Mesendoderm (in vitro differentiated cells): ENCODE measurements around the gene DPH3.

ENCODE experiments used
- DNase-seq: peaks from one replicate; pipeline ENCODE4 v3.0.0; 2013
- H2AK5ac ChIP-seq: 2 replicates; pipeline ENCODE4 v1.6.1; 2013; ENCODE audit warnings: low read length, inconsistent platforms
- H2BK120ac ChIP-seq: 2 replicates; pipeline ENCODE4 v1.6.1; 2013; ENCODE audit warnings: low read depth, mild to moderate bottlenecking, low read length, moderate library complexity, mixed read lengths
- H2BK15ac ChIP-seq: replicated peaks from 2 replicates; pipeline ENCODE4 v1.6.1; 2013; ENCODE audit warnings: low read depth, mild to moderate bottlenecking, moderate library complexity
- H2BK5ac ChIP-seq: 2 replicates; pipeline ENCODE4 v1.6.1; 2013; ENCODE audit warnings: low read length, inconsistent platforms
- H3K18ac ChIP-seq: 2 replicates; pipeline ENCODE4 v1.6.1; 2013; ENCODE audit warnings: mild to moderate bottlenecking, low read length, mixed read lengths
- H3K23ac ChIP-seq: one replicate; pipeline ENCODE4 v1.6.1; 2013; ENCODE audit warnings: low read length
- H3K27ac ChIP-seq: 2 replicates; pipeline ENCODE4 v1.5.1; 2013; ENCODE audit warnings: low read depth, mild to moderate bottlenecking, inconsistent platforms, low read length, moderate library complexity
- H3K27me3 ChIP-seq: 2 replicates; pipeline ENCODE4 v1.6.1; 2013; ENCODE audit warnings: low read length, control low read depth, mild to moderate bottlenecking, inconsistent platforms; ENCODE audit not compliant: insufficient read depth, poor library complexity
- H3K36me3 ChIP-seq: 2 replicates; pipeline ENCODE4 v1.6.1; 2013; ENCODE audit warnings: low read length, inconsistent platforms; ENCODE audit not compliant: control insufficient read depth, insufficient read depth
- H3K4ac ChIP-seq: one replicate; pipeline ENCODE4 v1.6.1; 2013; ENCODE audit warnings: low read depth, mild to moderate bottlenecking, low read length, moderate library complexity
- H3K4me1 ChIP-seq: 2 replicates; pipeline ENCODE4 v1.6.1; 2013; ENCODE audit warnings: low read depth, low read length, inconsistent platforms; ENCODE audit not compliant: control insufficient read depth
- H3K4me2 ChIP-seq: 2 replicates; pipeline ENCODE4 v1.6.1; 2013; ENCODE audit warnings: low read length
- H3K4me3 ChIP-seq: 2 replicates; pipeline ENCODE4 v1.5.1; 2013; ENCODE audit warnings: mild to moderate bottlenecking, low read length
- H3K56ac ChIP-seq: one replicate; pipeline ENCODE4 v1.6.1; 2013; ENCODE audit warnings: low read length
- H3K79me1 ChIP-seq: 2 replicates; pipeline ENCODE4 v1.6.1; 2013; ENCODE audit warnings: low read length, inconsistent platforms
- H3K79me2 ChIP-seq: 2 replicates; pipeline ENCODE4 v1.6.1; 2013; ENCODE audit warnings: mild to moderate bottlenecking, low read length; ENCODE audit not compliant: control insufficient read depth, insufficient read depth
- H3K9ac ChIP-seq: 2 replicates; pipeline ENCODE4 v1.6.1; 2013; ENCODE audit warnings: low read length, inconsistent platforms
- H4K5ac ChIP-seq: one replicate; pipeline ENCODE4 v1.6.1; 2013; ENCODE audit warnings: low read length
- H4K8ac ChIP-seq: one replicate; pipeline ENCODE4 v1.6.1; 2013; ENCODE audit warnings: low read depth, mild to moderate bottlenecking, control low read depth, low read length, moderate library complexity
- WGBS: extraction: QIAGEN DNeasy Blood & Tissue Kit; methylation state at CpG from one replicate; pipeline ENCODE4 v1.1.7; 2013; ENCODE audit warnings: low lambda C conversion rate, missing lambda C conversion rate; ENCODE audit not compliant: insufficient coverage; ENCODE audit errors: extremely low coverage; 5-methylcytosine and 5-hydroxymethylcytosine counted together

The DPH3 gene

DNA sequence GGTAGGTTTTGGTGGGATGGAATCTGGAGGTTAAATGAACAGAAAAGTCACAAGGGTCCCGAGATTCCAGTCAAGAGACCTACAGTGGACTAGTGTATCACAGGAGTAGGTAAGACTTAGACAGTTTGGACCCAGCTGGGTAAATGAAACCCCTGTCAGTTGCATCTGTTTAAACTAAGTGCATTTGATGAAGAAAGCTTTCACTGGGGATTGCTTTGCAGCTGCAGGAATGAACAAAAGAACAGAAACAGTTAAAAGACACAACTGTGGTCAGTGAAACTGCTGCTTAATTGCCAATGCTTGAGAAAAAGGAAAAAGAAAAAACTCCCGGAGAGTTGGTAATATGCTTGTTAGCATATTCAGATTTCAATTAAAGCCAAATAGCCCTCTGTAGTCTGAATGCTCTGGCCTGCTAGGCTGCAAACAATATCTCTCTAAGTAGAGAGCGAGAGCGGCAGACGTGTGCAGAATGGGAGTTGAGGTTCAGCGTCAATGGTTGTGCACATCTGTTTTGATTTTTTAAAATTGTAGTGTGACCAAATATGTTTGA is 37.4 kb upstream of the DPH3 start:
- Histone ChIP-seq H2BK5ac (no peak overlapping the region), H2BK120ac (no peak overlapping the region), H3K9ac (no peak overlapping the region), H3K4me1 (peaks cover 3% of the 10 kb centered on the region), H3K4me2 (no peak overlapping the region), H3K18ac (no peak overlapping the region), H4K5ac (no peak overlapping the region), H3K27ac (no peak overlapping the region), H3K79me1 (no peaks in the 10 kb centered on the region), H3K36me3 (no peaks in the 10 kb centered on the region), H3K4me3 (no peak overlapping the region), H3K79me2 (no peaks in the 10 kb centered on the region), H2BK15ac (no peak overlapping the region), H3K23ac (no peak overlapping the region), H4K8ac (no peak overlapping the region), H3K27me3 (no peaks in the 10 kb centered on the region), H3K56ac (no peak overlapping the region), H2AK5ac (no peak overlapping the region), H3K4ac (no peak overlapping the region)
- no peak for DNase-seq
- WGBS = no CpG with 5 or more reads among the region's 6 CpGs

DNA sequence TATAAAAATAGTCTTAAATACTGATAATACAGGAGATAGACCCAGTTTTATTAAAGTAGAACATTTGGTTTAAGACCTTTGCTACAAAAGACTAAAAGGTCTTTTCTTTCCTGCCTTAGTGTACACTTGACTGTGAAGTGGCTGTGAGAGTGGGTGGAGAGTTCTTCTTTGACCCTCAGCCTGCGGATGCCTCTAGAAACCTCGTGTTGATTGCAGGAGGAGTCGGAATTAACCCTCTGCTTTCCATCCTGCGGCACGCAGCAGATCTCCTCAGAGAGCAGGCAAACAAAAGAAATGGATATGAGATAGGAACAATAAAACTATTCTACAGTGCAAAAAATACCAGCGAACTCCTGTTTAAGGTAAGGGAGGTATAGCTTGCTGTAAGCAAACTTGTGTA is 36.8 kb upstream of the DPH3 start:
- Histone ChIP-seq H3K9ac (no peak overlapping the region), H3K79me1 (no peaks in the 10 kb centered on the region), H3K18ac (no peak overlapping the region), H3K79me2 (no peaks in the 10 kb centered on the region), H3K23ac (no peak overlapping the region), H3K4me3 (no peak overlapping the region), H3K4ac (no peak overlapping the region), H2BK5ac (no peak overlapping the region), H3K56ac (no peak overlapping the region), H2AK5ac (no peak overlapping the region), H3K4me1 (peaks cover 3% of the 10 kb centered on the region), H3K27ac (no peak overlapping the region), H3K4me2 (no peak overlapping the region), H3K27me3 (no peaks in the 10 kb centered on the region), H2BK120ac (no peak overlapping the region), H4K5ac (no peak overlapping the region), H2BK15ac (no peak overlapping the region), H4K8ac (no peak overlapping the region), H3K36me3 (no peaks in the 10 kb centered on the region)
- no peak for DNase-seq
- WGBS = no CpG with 5 or more reads among the region's 6 CpGs

DNA sequence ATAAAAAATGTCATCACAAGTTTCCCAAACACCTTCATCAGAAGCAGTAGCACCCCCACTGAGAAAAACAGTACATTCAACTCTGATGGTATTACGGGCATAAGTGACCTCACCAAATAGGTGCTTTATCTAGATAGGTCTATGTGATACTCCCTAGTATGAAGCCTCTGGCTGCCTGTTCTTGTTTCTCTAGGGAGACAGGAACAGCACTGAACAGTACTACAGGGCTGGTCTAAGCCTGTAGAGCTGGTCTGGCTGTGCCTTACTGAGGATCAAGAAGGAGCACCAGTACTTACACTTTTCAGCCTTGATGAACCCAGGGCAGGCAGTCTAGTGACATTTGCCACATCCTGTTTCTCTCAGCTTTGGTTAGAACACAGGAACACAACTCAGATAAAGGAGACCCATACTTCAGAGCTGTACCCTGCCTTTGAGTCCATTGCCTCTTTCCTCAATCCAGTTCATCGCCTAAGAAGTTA is 36.2 kb upstream of the DPH3 start:
- Histone ChIP-seq H4K8ac (no peak overlapping the region), H3K27ac (no peak overlapping the region), H3K9ac (no peak overlapping the region), H3K18ac (no peak overlapping the region), H3K56ac (no peak overlapping the region), H3K4ac (no peak overlapping the region), H3K4me2 (no peak overlapping the region), H2BK15ac (no peak overlapping the region), H3K36me3 (no peaks in the 10 kb centered on the region), H3K4me3 (no peak overlapping the region), H2BK120ac (no peak overlapping the region), H3K79me2 (no peaks in the 10 kb centered on the region), H2AK5ac (no peak overlapping the region), H4K5ac (no peak overlapping the region), H3K27me3 (no peaks in the 10 kb centered on the region), H3K23ac (no peak overlapping the region), H3K79me1 (no peaks in the 10 kb centered on the region), H3K4me1 (peaks cover 3% of the 10 kb centered on the region), H2BK5ac (no peak overlapping the region)
- no peak for DNase-seq
- WGBS = no CpG with 5 or more reads among the region's 2 CpGs

DNA sequence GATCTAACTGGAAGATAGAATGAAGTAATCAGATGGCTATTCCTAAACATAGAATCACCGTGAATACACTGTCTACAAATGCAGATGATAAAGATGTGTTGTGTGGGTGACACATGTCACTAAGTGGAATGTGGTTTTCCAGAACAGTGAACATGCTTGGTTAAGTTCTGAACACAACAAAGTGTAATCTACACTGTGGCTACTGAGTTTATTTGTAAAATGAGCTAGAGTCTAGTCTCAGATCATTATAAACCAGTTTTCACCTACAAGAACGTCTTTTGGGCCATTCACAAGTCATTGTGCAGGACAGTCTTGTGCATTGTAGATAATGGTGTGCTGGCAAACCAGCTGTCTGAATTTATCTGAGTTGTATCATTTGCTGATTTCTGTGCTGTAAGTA is 35.6 kb upstream of the DPH3 start:
- no CpG with 5 or more reads among the region's 2 CpGs for WGBS
- no peak for DNase-seq

DNA sequence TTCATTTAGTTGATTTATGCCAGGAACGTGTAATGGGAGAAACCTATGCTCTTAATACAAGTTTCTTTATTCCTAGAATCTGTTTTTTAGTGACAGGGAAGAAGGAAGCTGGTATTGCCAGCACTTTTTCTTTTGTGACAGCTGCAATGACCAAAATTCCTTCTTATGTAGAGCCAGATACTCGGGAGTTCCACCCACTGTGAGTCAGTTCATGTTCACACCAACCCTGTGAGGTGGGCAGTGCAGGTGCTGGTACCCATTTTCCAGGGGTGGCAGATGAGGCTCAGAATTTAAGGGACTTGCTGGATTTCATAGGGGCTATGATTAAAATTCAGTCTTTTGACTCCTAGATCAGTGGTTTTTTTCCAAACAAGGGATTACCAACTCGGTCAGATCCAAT is 35.0 kb upstream of the DPH3 start:
- H3K27ac ChIP-seq = no peak overlapping the region
- H2BK15ac ChIP-seq = no peak overlapping the region
- no peak overlapping the region for H3K4ac ChIP-seq
- peaks cover 3% of the 10 kb centered on the region for H3K4me1 ChIP-seq
- no peak overlapping the region for H2BK120ac ChIP-seq
- no peaks in the 10 kb centered on the region for H3K79me1 ChIP-seq
- H3K79me2 ChIP-seq = no peaks in the 10 kb centered on the region
- no peak overlapping the region for H3K9ac ChIP-seq
- no peak for DNase-seq
- WGBS = no CpG with 5 or more reads among the region's 3 CpGs
- H3K4me2 ChIP-seq = no peak overlapping the region
- H3K36me3 ChIP-seq = no peaks in the 10 kb centered on the region
- H3K27me3 ChIP-seq = no peaks in the 10 kb centered on the region
- H3K56ac ChIP-seq = no peak overlapping the region
- H2BK5ac ChIP-seq = no peak overlapping the region
- H2AK5ac ChIP-seq = no peak overlapping the region
- no peak overlapping the region for H4K8ac ChIP-seq
- no peak overlapping the region for H3K4me3 ChIP-seq
- no peak overlapping the region for H3K18ac ChIP-seq
- no peak overlapping the region for H3K23ac ChIP-seq
- no peak overlapping the region for H4K5ac ChIP-seq

More for the DNA sequence above, 35.6 kb upstream of the DPH3 start:
- H3K79me1 ChIP-seq = no peaks in the 10 kb centered on the region
- H2BK5ac ChIP-seq = no peak overlapping the region
- no peak overlapping the region for H3K27ac ChIP-seq
- no peak overlapping the region for H4K5ac ChIP-seq
- H3K4me2 ChIP-seq = no peak overlapping the region
- no peaks in the 10 kb centered on the region for H3K27me3 ChIP-seq
- H3K79me2 ChIP-seq = no peaks in the 10 kb centered on the region
- H3K4me3 ChIP-seq = no peak overlapping the region
- H3K4ac ChIP-seq = no peak overlapping the region
- no peak overlapping the region for H3K23ac ChIP-seq
- peaks cover 3% of the 10 kb centered on the region for H3K4me1 ChIP-seq
- H4K8ac ChIP-seq = no peak overlapping the region
- H3K18ac ChIP-seq = no peak overlapping the region
- no peak overlapping the region for H2AK5ac ChIP-seq
- no peak overlapping the region for H3K56ac ChIP-seq
- no peak overlapping the region for H2BK120ac ChIP-seq
- H3K9ac ChIP-seq = no peak overlapping the region
- no peak overlapping the region for H2BK15ac ChIP-seq
- no peaks in the 10 kb centered on the region for H3K36me3 ChIP-seq

DNA sequence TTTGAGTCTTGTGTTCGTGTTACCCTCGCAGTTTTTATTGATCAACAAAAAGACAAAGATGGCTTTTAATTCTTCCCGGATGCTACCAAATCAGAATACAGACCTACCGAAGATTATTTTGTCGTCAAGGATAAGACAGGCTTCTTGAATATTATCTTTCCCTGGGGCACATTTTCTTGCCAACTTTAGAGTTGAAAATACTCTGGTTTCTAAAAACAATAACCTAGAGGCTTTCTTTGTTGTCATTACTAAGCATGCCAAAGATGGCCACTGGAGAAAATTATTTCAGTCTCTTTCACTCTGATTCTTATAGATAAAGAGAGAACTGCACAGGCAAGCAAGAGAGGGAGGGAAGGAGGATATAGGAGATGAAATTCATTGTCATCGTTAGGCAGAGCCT is 34.1 kb upstream of the DPH3 start:
- H3K79me2 ChIP-seq = no peaks in the 10 kb centered on the region
- H3K4me1 ChIP-seq = peaks cover 3% of the 10 kb centered on the region
- H3K23ac ChIP-seq = no peak overlapping the region
- no peak overlapping the region for H2AK5ac ChIP-seq
- no peak overlapping the region for H2BK5ac ChIP-seq
- H3K27me3 ChIP-seq = no peaks in the 10 kb centered on the region
- H3K18ac ChIP-seq = no peak overlapping the region
- no peak overlapping the region for H4K8ac ChIP-seq
- no peak overlapping the region for H3K56ac ChIP-seq
- H3K9ac ChIP-seq = no peak overlapping the region
- DNase-seq = no peak
- H3K79me1 ChIP-seq = no peaks in the 10 kb centered on the region
- no peak overlapping the region for H3K4me3 ChIP-seq
- no peak overlapping the region for H3K27ac ChIP-seq
- no peak overlapping the region for H3K4ac ChIP-seq
- H3K36me3 ChIP-seq = no peaks in the 10 kb centered on the region
- H2BK15ac ChIP-seq = no peak overlapping the region
- H2BK120ac ChIP-seq = no peak overlapping the region
- no CpG with 5 or more reads among the region's 6 CpGs for WGBS
- no peak overlapping the region for H3K4me2 ChIP-seq
- no peak overlapping the region for H4K5ac ChIP-seq
